Colonic mucosa (tissue), 4 donors: ENCODE results near the gene SAT2. TPM values are rescaled to one million over a fixed set of nuclear protein-coding genes. Genes with fewer than 3 reads are reported as not detected.
A peak's percentile ranks its signal among the peaks of the same experiment; 100 is the strongest.

ENCODE experiments used
- DNase-seq: peaks from one replicate; pipeline ENCODE4 v3.0.0-alpha.2; 2020
- H3K27ac ChIP-seq: fragments of 200-600 bp; one replicate; pipeline ENCODE4 v1.8.0; 2021
- H3K27me3 ChIP-seq: fragments of 200-600 bp; one replicate; pipeline ENCODE4 v1.8.0; 2021
- H3K36me3 ChIP-seq: fragments of 200-600 bp; one replicate; pipeline ENCODE4 v1.8.0; 2021
- H3K4me1 ChIP-seq: fragments of 200-600 bp; one replicate; pipeline ENCODE4 v1.8.0; 2021; ENCODE audit warnings: mild to moderate bottlenecking
- H3K4me3 ChIP-seq: fragments of 200-600 bp; one replicate; pipeline ENCODE4 v1.8.0; 2021
- H3K9ac ChIP-seq, 2 donors: one replicate each; pipeline ENCODE4 v1.7.0; 2013; ENCODE audit warnings: control low read depth in 2 of 2, low read depth in 2 of 2, low read length in 2 of 2
- H3K9me3 ChIP-seq: fragments of 200-600 bp; one replicate; pipeline ENCODE4 v1.8.0; 2021
- CTCF ChIP-seq: fragments of 200-600 bp; IDR thresholded peaks from one replicate; pipeline ENCODE4 v1.8.0; 2022; ENCODE audit warnings: antibody characterized with exemption, mild to moderate bottlenecking
- intact Hi-C: fragments of 100-400 bp; cut with DNase I; formaldehyde crosslinking; loops from one replicate; pipeline ENCODE4 v1.14.1; 2022
- total RNA-seq, 2 donors: library from RNA; stranded (reverse); fragmentation: NEBNext Ultra II Directional in 1 of 2; extraction: Animal tissue kit (Norgen Biotek cat#: 25700) in 1 of 2; gene quantifications; one replicate each; pipeline ENCODE4 v1.2.1, GENCODE V29; 2021
- donor health status: healthy.
- donor health status: DM: no; HTN: no; CAD: no.
- donor health status: DM: no; HTN: no; CAD: no.

Gene SAT2
- total RNA-seq, 2 donors from 2014 or later = 55.3 to 77.3 TPM

GRCh38 chr17:7667656-7668406 lies 40.2 kb upstream of the SAT2 start:
- no peaks in the 10 kb centered on the region for H3K9me3 ChIP-seq
- H3K9ac ChIP-seq = no peak overlapping the region
- H3K4me1 ChIP-seq = no peaks in the 10 kb centered on the region
- TF ChIP-seq CTCF = no peak
- H3K36me3 ChIP-seq = no peaks in the 10 kb centered on the region
- no peak overlapping the region for H3K4me3 ChIP-seq
- H3K27ac ChIP-seq = no peak overlapping the region
- DNase-seq = no peak
- intact Hi-C loops = no loop called here
- H3K27me3 ChIP-seq = no peaks in the 10 kb centered on the region

GRCh38 chr17:7656958-7657609 lies 29.5 kb upstream of the SAT2 start:
- H3K27ac ChIP-seq = no peak overlapping the region
- H3K4me3 ChIP-seq = no peak overlapping the region
- TF ChIP-seq CTCF = no peak
- H3K9me3 ChIP-seq = no peaks in the 10 kb centered on the region
- peak; percentile 32 for DNase-seq
- H3K9ac ChIP-seq = no peak overlapping the region
- no peaks in the 10 kb centered on the region for H3K36me3 ChIP-seq
- H3K4me1 ChIP-seq = no peaks in the 10 kb centered on the region
- H3K27me3 ChIP-seq = no peaks in the 10 kb centered on the region
- intact Hi-C loops = no loop called here

- no peak overlapping the region for H3K4me3 ChIP-seq
- intact Hi-C loops = no loop called here
- H3K36me3 ChIP-seq = no peaks in the 10 kb centered on the region
- peaks cover 15% of the 10 kb centered on the region for H3K27me3 ChIP-seq
- DNase-seq = no peak
- TF ChIP-seq CTCF = no peak
- no peak overlapping the region for H3K27ac ChIP-seq
- no peak overlapping the region for H3K9ac ChIP-seq
- H3K4me1 ChIP-seq = no peaks in the 10 kb centered on the region
- H3K9me3 ChIP-seq = no peaks in the 10 kb centered on the region
These were observed 27.9 kb upstream of the SAT2 start for GRCh38 chr17:7655541-7655840.

GRCh38 chr17:7654832-7655540 lies 27.4 kb upstream of the SAT2 start:
- H3K27me3 ChIP-seq = peaks cover 20% of the 10 kb centered on the region

More at GRCh38 chr17:7654832-7655540, 27.4 kb upstream of the SAT2 start:
- H3K9ac ChIP-seq = no peak overlapping the region
- no peak overlapping the region for H3K27ac ChIP-seq
- no peak for TF ChIP-seq CTCF
- no peaks in the 10 kb centered on the region for H3K9me3 ChIP-seq
- no peak overlapping the region for H3K4me3 ChIP-seq
- H3K36me3 ChIP-seq = no peaks in the 10 kb centered on the region
- no peaks in the 10 kb centered on the region for H3K4me1 ChIP-seq
- intact Hi-C loops = no loop called here
- no peak for DNase-seq
